Measurements from ENCODE around the gene TMPRSS2. TPM values are rescaled to one million over a fixed set of nuclear protein-coding genes. Genes with fewer than 3 reads are reported as not detected.

TMPRSS2 gene
- total RNA-seq, 2 experiments from 2014 or later = not detected

- Mint-ChIP-seq H3K4me3 (no peak overlapping the region), H3K36me3 (ENCODE audit: low read depth) (no peaks in the 10 kb centered on the region), H3K4me1 (ENCODE audit: low read depth) (peaks cover 5% of the 10 kb centered on the region), H3K27me3 (peaks cover 72% of the 10 kb centered on the region), H3K9me3 (no peaks in the 10 kb centered on the region), H3K27ac (no peak overlapping the region)
- H3K9me3 ChIP-seq (ENCODE audit: control insufficient read depth in 1 of 2, insufficient read depth in 1 of 2, low read length in 2 of 2) = no peaks in the 10 kb centered on the region
- TF ChIP-seq CTCF (IDR thresholded peaks at IDR 0.05) = no peak
- no peaks in the 10 kb centered on the region for H3K36me3 ChIP-seq (ENCODE audit: insufficient read depth, low read length)
- H3K27me3 ChIP-seq (ENCODE audit: control insufficient read depth in 1 of 2, insufficient read depth in 2 of 2, low read length in 2 of 2) = peaks cover 14 to 17% of the 10 kb centered on the region in 2 experiments
- H3K27ac ChIP-seq (ENCODE audit: low read depth in 1 of 2, low read length in 2 of 2) = no peak overlapping the region
- POLR2A ChIA-PET = no interaction called here
- peaks cover 4% of the 10 kb centered on the region for H3K4me1 ChIP-seq (ENCODE audit: insufficient read depth, low read length)
- H3K4me3 ChIP-seq (ENCODE audit: low read length) = no peak overlapping the region
- intact Hi-C loops (cut with DNase I, micrococcal nuclease) = no loop called here
- no peak for ATAC-seq (ENCODE audit: poor library complexity)
- DNase-seq = no peak
- CTCF ChIA-PET = no interaction called here
Observed at GRCh38 chr21:41501919-41502318, 6.0 kb downstream of the TMPRSS2 start.

GRCh38 chr21:41500931-41501381 lies 7.0 kb downstream of the TMPRSS2 start:
- intact Hi-C loops (cut with DNase I, micrococcal nuclease) = no loop called here
- Histone ChIP-seq H3K4me1 (ENCODE audit: insufficient read depth, low read length) (peaks cover 2% of the 10 kb centered on the region), H3K27ac (ENCODE audit: low read depth in 1 of 2, low read length in 2 of 2) (no peak overlapping the region), H3K9me3 (ENCODE audit: control insufficient read depth in 1 of 2, insufficient read depth in 1 of 2, low read length in 2 of 2) (no peaks in the 10 kb centered on the region), H3K4me3 (ENCODE audit: low read length) (no peak overlapping the region), H3K27me3 (ENCODE audit: control insufficient read depth in 1 of 2, insufficient read depth in 2 of 2, low read length in 2 of 2) (peaks cover 6 to 8% of the 10 kb centered on the region in 2 experiments), H3K36me3 (ENCODE audit: insufficient read depth, low read length) (no peaks in the 10 kb centered on the region)
- Mint-ChIP-seq H3K4me1 (ENCODE audit: low read depth) (peaks cover 5% of the 10 kb centered on the region), H3K4me3 (no peak overlapping the region), H3K9me3 (no peaks in the 10 kb centered on the region), H3K27me3 (peaks cover 62% of the 10 kb centered on the region), H3K27ac (no peak overlapping the region), H3K36me3 (ENCODE audit: low read depth) (no peaks in the 10 kb centered on the region)
- POLR2A ChIA-PET = no interaction called here
- ATAC-seq (ENCODE audit: poor library complexity) (no peak), DNase-seq (no peak)
- CTCF ChIA-PET = no interaction called here
- no peak for TF ChIP-seq CTCF (IDR thresholded peaks at IDR 0.05)

DNA sequence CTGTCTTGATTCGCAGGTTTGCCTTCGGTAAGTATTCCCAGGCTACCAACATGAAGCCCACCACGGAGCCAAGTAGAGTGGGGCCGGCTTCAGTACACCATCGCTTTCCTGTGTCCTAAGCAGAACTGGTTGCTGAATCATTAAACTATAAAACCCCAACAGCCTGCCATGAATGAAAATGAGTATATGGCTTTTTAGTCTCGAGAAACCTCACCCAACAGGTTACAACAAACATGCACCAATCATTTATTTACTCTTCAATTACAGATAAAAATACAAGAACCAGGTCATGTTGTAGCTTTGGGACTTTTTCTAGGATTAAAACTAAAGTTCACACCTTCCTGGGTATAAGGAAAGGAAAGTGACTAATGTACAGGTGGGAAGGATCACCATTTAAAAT lies 7.6 kb downstream of the TMPRSS2 start:
- ChIA-PET POLR2A (no interaction called here), CTCF (no interaction called here)
- Mint-ChIP-seq H3K27me3 (peaks cover 56% of the 10 kb centered on the region), H3K9me3 (no peaks in the 10 kb centered on the region), H3K4me3 (no peak overlapping the region), H3K4me1 (ENCODE audit: low read depth) (peaks cover 5% of the 10 kb centered on the region), H3K36me3 (ENCODE audit: low read depth) (no peaks in the 10 kb centered on the region), H3K27ac (no peak overlapping the region)
- Histone ChIP-seq H3K27ac (ENCODE audit: low read depth in 1 of 2, low read length in 2 of 2) (no peak overlapping the region), H3K27me3 (ENCODE audit: control insufficient read depth in 1 of 2, insufficient read depth in 2 of 2, low read length in 2 of 2) (peaks cover 2 to 6% of the 10 kb centered on the region in 2 experiments), H3K9me3 (ENCODE audit: control insufficient read depth in 1 of 2, insufficient read depth in 1 of 2, low read length in 2 of 2) (no peaks in the 10 kb centered on the region), H3K4me1 (ENCODE audit: insufficient read depth, low read length) (peaks cover 2% of the 10 kb centered on the region), H3K36me3 (ENCODE audit: insufficient read depth, low read length) (no peaks in the 10 kb centered on the region), H3K4me3 (ENCODE audit: low read length) (no peak overlapping the region)
- DNase-seq (no peak), ATAC-seq (ENCODE audit: poor library complexity) (no peak)
- TF ChIP-seq CTCF (IDR thresholded peaks at IDR 0.05) = no peak
- intact Hi-C loops (cut with DNase I, micrococcal nuclease) = no loop called here

Measured in CD4-positive, alpha-beta T cell (primary cell).